Bronchial epithelial cell (primary cell): Measurements from ENCODE around the gene STK11IP. TPM values are rescaled to one million over a fixed set of nuclear protein-coding genes. Genes with fewer than 3 reads are reported as not detected.

Experiments used
- DNase-seq: peaks from one replicate; pipeline ENCODE4 v3.0.0-alpha.2; 2010; ENCODE audit warnings: low read depth
- FAIRE-seq: peaks from 2 replicates; lab custom pipeline; 2011; peaks lifted over from hg19 to GRCh38; lab: Jason Lieb, UNC
- H3K27me3 ChIP-seq: 2 replicates; pipeline ENCODE4 v1.5.1; 2011; ENCODE audit warnings: low read length; ENCODE audit not compliant: control insufficient read depth, insufficient read depth
- H3K36me3 ChIP-seq: 2 replicates; pipeline ENCODE4 v1.5.1; 2011; ENCODE audit warnings: low read length; ENCODE audit not compliant: control insufficient read depth, insufficient read depth
- H3K4me3 ChIP-seq: 2 replicates; pipeline ENCODE4 v1.5.1; 2011; ENCODE audit warnings: mild to moderate bottlenecking, low read depth, low read length, control low read depth
- total RNA-seq: library from RNA; depleted of rRNA; stranded (reverse); fragments of >200 nt; gene quantifications from 2 replicates; pipeline ENCODE4 v1.2.1, GENCODE V29; 2014
- TF ChIP-seq, protein P1 (sequence below): IDR thresholded peaks from 2 replicates; pipeline ENCODE4 v1.5.1; 2011; ENCODE audit warnings: mild to moderate bottlenecking, moderate library complexity, low read length, control low read depth, inconsistent platforms; ENCODE audit not compliant: insufficient read depth, severe bottlenecking

STK11IP gene
- total RNA-seq, 1 donor from 2014 or later = 11.3 TPM

DNA sequence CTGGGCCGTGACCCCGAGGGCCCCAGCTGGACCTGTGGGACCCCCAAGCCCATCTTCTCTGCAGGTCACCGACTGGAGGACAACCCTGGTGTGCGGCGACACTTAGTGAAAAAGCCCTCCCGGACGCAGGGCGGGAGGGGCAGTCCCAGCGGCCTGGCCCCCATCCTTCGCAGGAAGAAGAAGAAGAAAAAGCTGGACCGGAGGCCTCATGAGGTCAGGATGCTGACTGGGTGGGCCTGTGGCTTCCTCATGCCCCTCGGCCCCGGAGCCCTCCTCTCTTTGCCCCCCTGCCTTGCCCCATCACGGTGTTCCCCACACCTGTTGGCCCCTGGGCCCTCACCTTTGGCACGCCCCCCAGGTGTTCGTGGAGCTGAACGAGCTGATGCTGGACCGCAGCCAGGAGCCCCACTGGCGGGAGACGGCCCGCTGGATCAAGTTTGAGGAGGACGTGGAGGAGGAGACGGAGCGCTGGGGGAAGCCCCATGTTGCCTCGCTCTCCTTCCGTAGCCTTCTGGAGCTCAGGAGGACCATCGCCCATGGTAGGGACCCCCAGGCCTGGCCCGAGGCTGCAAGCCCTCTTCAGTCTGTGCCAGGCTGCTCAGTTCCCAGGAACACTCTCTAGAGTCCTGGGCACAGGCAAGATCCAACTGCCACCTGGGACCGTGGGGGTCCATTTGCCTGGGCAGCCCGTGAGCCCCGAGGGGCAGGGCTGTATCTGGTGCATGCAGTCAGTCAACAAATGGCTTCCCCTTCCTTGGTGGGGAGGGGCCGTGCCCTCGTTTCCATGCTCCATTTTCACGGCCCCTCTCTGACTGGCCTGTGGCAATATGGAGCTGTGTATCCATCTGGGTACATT is 34.5 kb downstream of the STK11IP start:
- Histone ChIP-seq H3K27me3 (no peaks in the 10 kb centered on the region), H3K36me3 (peaks cover 3% of the 10 kb centered on the region), H3K4me3 (no peak overlapping the region)
- no peak for FAIRE-seq
- DNase-seq = no peak
- TF ChIP-seq, protein P1, sequence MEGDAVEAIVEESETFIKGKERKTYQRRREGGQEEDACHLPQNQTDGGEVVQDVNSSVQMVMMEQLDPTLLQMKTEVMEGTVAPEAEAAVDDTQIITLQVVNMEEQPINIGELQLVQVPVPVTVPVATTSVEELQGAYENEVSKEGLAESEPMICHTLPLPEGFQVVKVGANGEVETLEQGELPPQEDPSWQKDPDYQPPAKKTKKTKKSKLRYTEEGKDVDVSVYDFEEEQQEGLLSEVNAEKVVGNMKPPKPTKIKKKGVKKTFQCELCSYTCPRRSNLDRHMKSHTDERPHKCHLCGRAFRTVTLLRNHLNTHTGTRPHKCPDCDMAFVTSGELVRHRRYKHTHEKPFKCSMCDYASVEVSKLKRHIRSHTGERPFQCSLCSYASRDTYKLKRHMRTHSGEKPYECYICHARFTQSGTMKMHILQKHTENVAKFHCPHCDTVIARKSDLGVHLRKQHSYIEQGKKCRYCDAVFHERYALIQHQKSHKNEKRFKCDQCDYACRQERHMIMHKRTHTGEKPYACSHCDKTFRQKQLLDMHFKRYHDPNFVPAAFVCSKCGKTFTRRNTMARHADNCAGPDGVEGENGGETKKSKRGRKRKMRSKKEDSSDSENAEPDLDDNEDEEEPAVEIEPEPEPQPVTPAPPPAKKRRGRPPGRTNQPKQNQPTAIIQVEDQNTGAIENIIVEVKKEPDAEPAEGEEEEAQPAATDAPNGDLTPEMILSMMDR = no peak

DNA sequence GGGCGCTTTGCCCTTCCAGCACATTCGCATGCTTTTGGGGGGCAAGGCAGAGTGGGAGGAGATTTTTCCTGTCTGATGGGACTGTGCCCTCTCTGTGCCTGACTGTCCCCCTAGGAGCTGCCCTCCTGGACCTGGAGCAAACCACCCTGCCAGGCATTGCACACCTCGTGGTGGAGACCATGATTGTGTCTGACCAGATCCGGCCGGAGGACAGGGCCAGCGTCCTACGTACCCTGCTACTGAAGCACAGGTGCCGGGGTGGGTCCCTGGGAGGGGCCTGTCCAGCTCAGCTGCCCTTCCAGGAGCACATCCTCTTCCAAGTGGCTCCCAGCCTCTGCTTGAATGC is 35.1 kb downstream of the STK11IP start:
- Histone ChIP-seq H3K27me3 (no peaks in the 10 kb centered on the region), H3K36me3 (peaks cover 3% of the 10 kb centered on the region), H3K4me3 (no peak overlapping the region)
- DNase-seq = no peak
- no peak for FAIRE-seq
- TF ChIP-seq, protein P1 = no peak

DNA sequence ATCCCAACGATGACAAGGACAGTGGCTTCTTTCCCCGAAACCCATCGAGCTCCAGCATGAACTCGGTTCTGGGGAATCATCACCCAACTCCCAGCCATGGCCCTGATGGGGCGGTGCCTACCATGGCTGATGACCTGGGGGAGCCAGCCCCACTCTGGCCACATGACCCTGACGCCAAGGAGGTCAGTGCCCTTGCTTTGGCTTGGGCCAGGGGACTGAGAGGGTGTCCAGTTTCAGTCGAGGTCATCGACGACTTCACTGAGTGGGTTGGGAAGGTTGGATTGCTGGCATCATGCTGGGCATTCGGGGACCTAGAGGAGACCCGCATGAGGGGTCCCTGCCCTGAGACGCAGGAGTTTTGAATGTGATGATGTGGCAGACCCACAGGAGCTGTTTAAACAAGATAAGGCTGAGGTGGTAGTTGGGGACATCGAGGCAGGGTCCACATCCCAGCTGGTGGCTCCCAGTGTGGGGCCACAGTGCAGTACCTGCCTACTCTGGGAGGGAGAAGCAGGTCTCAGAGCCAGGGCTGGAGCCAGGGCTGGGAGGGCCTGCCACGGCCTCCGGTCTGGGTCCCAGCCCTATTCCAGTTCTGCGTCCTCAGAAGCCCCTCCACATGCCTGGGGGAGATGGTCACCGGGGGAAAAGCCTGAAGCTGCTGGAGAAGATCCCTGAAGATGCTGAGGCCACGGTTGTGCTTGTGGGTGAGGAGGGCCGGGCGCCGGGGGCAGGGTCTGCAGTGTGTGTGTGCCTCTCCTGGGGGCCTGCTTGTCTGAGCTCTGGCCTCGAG is 35.8 kb downstream of the STK11IP start:
- FAIRE-seq (no peak), DNase-seq (no peak)
- Histone ChIP-seq H3K4me3 (no peak overlapping the region), H3K27me3 (no peaks in the 10 kb centered on the region), H3K36me3 (peaks cover 4% of the 10 kb centered on the region)
- TF ChIP-seq, protein P1 = no peak

DNA sequence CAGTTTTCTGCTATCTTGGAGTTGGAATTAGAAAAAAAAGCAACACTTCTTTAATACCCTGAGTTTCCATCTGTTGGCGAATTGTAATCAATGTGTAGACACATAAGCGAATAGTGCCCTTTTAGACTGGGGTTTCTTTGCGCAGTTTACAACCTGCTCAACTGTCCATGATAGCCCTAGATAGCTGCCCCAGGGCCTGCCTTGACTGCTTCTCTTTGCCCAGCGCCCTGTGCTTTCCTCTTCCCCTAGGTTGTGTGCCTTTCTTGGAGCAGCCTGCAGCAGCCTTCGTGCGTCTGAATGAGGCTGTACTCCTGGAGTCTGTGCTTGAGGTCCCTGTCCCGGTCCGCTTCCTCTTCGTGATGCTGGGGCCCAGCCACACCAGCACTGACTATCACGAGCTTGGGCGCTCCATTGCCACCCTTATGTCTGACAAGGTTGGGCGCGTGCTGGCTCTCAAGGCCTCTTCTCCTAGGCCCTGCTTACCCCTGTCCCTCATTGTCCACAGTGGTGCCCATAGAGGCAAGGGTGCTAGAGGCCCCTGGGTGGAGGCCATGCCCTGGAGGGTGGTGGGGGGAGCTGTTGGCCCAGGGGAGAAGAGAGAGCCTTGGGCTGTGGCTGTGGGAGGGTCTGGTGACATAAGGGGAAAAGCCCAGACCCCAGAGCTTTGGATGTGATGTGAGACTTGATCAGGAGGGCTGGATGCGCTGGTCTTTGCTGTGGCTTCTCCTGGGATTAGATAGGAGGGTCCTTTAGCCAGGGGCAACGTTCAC is 36.7 kb downstream of the STK11IP start:
- TF ChIP-seq, protein P1 = no peak
- FAIRE-seq (no peak), DNase-seq (no peak)
- peaks cover 4% of the 10 kb centered on the region for H3K36me3 ChIP-seq
- no peak overlapping the region for H3K4me3 ChIP-seq
- H3K27me3 ChIP-seq = no peaks in the 10 kb centered on the region

DNA sequence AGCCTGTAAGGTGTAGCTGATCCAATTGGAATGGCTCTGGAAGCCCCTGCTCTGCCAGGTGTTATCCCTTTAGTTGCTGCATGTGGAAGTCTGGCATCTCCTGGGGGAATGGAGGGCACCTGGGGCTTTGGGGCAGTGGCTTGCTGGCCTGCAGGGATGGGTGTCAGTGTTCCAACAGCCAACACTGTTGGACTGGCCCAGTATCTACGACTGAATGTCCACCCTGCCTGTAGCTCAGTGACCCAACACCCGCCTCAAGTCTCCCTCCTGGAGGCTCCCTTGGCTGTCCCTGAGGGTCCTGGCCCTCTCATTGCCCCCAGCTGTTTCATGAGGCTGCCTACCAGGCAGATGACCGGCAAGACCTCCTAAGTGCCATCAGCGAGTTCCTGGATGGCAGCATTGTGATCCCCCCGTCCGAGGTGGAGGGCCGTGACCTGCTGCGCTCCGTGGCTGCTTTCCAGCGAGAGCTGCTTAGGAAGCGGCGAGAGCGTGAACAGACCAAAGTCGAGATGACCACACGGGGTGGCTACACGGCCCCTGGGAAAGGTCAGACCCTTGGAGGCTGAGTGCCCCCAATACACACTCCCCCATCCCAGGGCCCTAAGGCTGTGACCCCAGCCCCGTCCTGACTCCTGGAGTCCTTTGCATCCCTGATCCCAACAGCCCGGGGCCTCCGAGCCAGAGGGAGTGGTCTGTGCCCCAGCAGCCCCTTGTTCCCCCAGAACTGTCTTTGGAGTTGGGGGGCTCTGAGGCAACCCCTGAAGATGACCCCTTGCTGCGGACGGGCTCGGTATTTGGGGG is 37.5 kb downstream of the STK11IP start:
- FAIRE-seq = no peak
- DNase-seq = no peak
- TF ChIP-seq, protein P1 = no peak
- no peaks in the 10 kb centered on the region for H3K27me3 ChIP-seq
- H3K36me3 ChIP-seq = peaks cover 4% of the 10 kb centered on the region
- H3K4me3 ChIP-seq = no peak overlapping the region
